ENCODE measurements around the gene ACOX1.

Gene ACOX1

GRCh38 chr17:75978938-75979704 lies at the start of gene ACOX1, which contains the start of gene TEN1:
ACOX1 (minus strand) TSS chr17:75979166; CDS start chr17:75979073, 93 bp downstream.
TEN1 (plus strand) TSS chr17:75979240; CDS start chr17:75986193, 6,953 bp downstream.
- peak; percentile 96 for DNase-seq

DNA sequence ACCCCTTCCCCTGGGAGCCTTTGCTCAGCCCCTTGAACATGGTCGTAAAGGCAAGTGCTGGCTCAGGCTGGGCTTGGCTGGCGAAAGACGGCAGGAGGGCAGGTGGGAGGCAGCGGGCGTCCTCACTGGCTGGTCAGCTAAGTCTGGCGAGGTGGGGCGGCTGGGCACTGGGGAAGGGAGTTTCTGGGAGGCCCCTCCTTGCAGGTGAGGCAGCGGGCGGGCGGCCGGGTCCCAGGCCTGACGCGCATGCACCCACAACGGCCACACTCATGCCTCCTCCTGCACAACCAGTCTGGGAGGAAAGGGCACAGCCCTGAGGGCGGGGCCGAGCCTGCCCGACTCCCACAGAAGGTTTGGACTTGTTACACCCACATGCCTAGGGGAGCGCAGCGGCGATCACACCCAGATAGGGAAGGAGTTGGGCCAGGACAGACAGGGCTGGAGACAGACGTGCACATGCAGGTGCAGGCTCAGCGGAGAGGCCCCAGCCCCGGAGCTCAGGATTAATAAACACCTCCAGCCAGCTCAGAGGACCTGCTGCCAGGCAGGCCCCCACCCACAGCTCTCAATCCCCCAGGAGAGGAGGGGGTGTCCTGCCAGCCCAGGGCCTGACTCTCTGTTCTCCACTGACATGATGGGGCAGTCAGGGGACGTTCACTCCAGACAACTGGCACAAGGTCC lies 48.3 kb upstream of the ACOX1 start, which contains the start of gene EVPL:
EVPL (minus strand) TSS at position 148 of the 681 bp plus-strand sequence; CDS start at position 40, 108 bp downstream.
- DNase-seq = no peak

- DNase-seq = no peak
Observed at GRCh38 chr17:76026714-76027158, 47.8 kb upstream of the ACOX1 start.

- no peak for DNase-seq
Observed at GRCh38 chr17:76025294-76025693, 46.3 kb upstream of the ACOX1 start.

GRCh38 chr17:76024353-76024752 lies 45.4 kb upstream of the ACOX1 start:
- DNase-seq = no peak

- DNase-seq = no peak
Observed at GRCh38 chr17:76023900-76024237, 44.9 kb upstream of the ACOX1 start.

DNA sequence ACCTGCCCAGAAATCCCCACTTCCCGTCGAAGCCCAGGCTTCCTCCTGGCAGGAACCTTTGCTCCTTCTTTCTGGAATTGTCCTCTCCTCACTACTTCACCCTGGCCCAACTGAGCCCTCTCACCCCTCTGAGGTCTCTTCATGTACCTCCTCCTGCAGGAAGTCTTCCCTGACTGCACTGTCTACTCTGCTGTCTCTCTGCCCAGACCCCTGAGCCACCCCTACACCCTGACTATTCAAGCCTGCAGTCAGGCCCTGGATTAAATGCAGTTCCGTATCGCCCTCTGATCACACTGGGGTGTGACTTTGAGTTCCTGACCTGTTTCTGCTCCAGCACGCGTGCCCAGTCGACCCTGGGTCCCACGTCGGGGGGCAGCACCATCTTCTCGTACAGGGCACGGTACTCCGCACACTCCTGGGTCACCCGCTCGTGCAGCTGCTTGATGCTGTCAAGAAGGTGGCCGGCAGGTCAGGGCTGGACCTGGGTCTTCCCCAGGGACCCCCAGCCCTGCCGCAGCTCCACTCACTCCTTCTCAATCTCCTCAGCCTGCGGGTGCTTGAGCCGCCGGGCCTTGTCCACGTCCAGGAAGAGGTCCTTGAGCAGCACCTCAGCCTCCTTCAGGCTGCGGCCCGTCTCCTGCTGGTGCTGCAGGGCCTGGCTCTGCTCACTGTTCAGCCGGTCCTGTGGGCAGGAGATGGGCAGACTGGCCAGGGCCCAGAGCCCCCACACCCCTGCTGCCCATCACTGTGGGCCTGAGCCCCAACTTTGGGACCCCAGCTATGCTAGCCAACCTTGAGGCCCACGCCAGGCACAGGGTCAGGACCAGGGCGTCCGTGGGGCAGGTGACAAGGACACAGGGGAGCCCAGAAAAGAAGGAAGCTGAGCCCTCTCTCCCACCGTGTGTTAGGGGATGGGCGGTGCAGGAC lies 44.3 kb upstream of the ACOX1 start:
- no peak for DNase-seq

- DNase-seq = no peak
Observed at GRCh38 chr17:76022285-76022684, 43.3 kb upstream of the ACOX1 start.

- no peak for DNase-seq
Observed at GRCh38 chr17:76019833-76020467, 41.0 kb upstream of the ACOX1 start.

DNA sequence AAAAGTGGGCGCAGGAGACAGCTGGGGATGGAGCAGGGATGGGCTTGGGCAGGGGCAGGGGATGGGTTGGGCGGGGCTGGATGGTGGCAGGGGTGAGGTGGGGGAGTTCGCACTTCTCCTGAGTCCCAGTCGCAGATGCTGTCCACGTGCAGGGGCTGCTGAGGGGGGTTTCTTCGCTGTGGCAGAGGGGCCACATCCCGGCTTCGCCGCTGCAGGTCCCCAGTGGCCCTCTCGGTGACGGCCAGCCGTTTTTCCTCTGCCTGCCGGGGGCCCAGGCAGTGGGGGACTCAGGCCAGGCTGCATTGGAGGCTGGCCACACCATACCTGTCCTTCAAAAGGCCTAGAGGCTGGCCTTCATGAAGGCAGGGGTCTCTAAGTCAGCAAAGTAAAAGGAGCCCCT lies 39.8 kb upstream of the ACOX1 start:
- no peak for DNase-seq

- DNase-seq = no peak
Observed at GRCh38 chr17:76018340-76018680, 39.3 kb upstream of the ACOX1 start.

GRCh38 chr17:76017481-76018339 lies 38.7 kb upstream of the ACOX1 start:
- DNase-seq = no peak

DNA sequence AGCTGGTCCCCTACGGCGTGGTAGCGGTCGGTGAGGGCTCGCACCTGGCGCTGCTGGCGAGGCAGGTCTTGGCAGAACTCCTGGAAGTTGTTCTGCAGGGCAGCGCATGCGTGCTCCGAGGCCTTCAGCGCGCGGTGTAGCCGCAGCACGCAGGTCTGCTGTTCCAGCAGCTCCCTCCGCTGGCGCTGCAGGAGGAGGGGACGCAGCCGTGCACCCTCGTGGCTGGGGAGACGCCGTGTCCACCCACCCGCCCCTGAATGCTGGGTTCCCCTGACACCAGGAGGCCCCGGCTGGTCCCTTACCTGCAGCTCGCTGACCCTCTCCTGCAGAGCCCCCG lies 35.9 kb upstream of the ACOX1 start:
- peak; percentile 74 for DNase-seq

GRCh38 chr17:76014100-76014924 lies 35.3 kb upstream of the ACOX1 start:
- peak; percentile 63 for DNase-seq

GRCh38 chr17:76013377-76013932 lies 34.5 kb upstream of the ACOX1 start:
- DNase-seq = no peak

- no peak for DNase-seq
Observed at GRCh38 chr17:76011951-76012350, 33.0 kb upstream of the ACOX1 start.

DNA sequence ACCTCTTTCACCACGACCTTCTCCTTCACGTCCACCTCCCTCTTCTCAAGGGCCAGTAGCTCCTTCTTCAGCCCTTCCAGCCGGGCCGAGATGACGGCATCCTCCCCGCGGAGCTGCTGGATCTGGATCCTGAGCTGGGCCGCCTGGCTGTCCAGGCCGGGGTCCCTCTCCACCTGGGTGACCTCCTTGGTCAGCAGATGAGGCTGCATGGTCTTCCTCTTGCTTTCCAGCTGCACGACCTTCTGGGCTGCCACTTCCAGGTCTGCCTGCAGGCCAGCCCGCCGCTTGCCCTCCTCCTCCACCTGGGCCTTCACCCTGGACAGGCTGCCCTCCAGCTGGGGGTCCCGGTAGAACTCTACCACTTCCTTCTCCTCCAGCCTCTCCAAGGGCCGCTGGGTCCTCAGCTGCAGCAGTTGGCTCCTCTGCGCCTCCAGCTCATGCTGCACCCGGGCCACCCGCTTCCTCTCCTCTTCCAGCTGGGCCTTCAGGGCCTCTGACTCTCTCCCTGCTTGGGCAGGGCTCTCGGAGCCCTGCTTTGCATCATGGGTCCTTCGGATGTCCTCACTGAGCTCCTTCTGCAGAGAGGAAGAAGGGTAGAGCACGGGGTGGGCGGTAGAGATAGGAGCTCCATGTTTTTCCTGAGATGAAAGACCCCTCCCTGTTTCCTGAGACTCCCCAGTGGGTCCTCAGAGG lies 31.1 kb upstream of the ACOX1 start:
- no peak for DNase-seq

DNA sequence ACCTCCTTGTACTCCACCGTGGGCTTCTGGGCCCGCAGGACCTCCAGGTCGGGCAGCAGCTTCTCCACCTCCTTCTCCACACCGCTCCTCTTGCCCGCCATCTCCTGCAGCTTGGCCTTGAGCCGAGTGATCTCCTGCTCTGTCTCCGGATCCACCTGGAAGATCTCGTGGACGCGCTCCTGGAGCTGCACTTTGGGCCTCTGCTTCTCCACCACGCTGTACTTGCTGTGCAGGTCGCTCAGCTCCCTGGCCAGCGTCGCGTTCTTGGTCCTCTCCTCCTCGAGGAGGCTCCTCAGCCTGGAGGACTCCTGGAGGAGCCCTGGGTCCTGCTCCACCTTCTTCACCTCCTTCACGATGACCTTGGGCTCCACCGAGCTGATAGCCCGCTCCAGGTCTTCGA lies 30.5 kb upstream of the ACOX1 start:
- DNase-seq = no peak

- DNase-seq = no peak
Observed at GRCh38 chr17:76008630-76009425, 29.9 kb upstream of the ACOX1 start.
